HAP-1 (cell line): ENCODE data around the gene VTI1A.

Experiments
- DNase-seq, 2 experiments: peaks; one replicate each; pipeline ENCODE4 v3.0.0-alpha.2; 2016 to 2020; ENCODE audit warnings: low spot score in 2 of 2
- H3K27me3 ChIP-seq: fragments of 250-450 bp; sonication (Bioruptor Pico); 2 replicates; pipeline ENCODE4 v1.5.1; 2020; ENCODE audit warnings: low read depth, mild to moderate bottlenecking, moderate library complexity
- H3K36me3 ChIP-seq: fragments of 250-450 bp; sonication (Bioruptor Pico); replicated peaks from 2 replicates; pipeline ENCODE4 v1.5.1; 2020; ENCODE audit warnings: mild to moderate bottlenecking
- H3K4me1 ChIP-seq: fragments of 250-450 bp; sonication (Bioruptor Pico); 2 replicates; pipeline ENCODE4 v1.5.1; 2020; ENCODE audit warnings: mild to moderate bottlenecking
- H3K4me3 ChIP-seq: fragments of 250-450 bp; sonication (Bioruptor Pico); 2 replicates; pipeline ENCODE4 v1.5.1; 2020; ENCODE audit warnings: mild to moderate bottlenecking, moderate library complexity
- H3K9me3 ChIP-seq: fragments of 250-450 bp; sonication (Bioruptor Pico); 2 replicates; pipeline ENCODE4 v1.5.1; 2020; ENCODE audit warnings: mild to moderate bottlenecking, moderate library complexity
- in situ Hi-C: fragments of 300-500 bp; cut with MboI; formaldehyde crosslinking; loops from 3 replicates; pipeline ENCODE4 v1.14.3; 2020; ENCODE audit warnings: low sequenced_read_pairs, inconsistent platforms, mixed read lengths

Gene VTI1A

DNA sequence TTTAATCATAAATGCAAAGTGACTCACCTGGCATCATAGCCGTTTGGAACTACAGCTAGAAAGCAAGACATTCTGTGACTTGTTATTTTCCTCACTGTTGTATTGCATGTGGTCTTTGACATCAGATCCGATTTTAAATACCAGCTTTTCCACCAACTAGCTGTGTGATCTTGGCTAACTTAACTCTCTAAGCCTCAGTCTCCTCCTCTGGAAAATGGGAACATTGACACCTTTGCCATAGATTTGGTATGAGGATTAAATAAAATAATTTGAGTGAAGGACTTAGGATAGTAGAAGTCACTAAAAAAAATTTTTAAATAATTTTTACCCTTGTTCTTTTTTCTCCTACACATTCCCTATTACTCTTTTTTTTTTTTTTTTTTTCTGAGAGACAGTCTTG, 348.1 kb downstream of the VTI1A start:
- no peaks in the 10 kb centered on the region for H3K9me3 ChIP-seq
- in situ Hi-C loops = no loop called here
- no peak overlapping the region for H3K4me3 ChIP-seq
- H3K27me3 ChIP-seq = no peaks in the 10 kb centered on the region
- H3K36me3 ChIP-seq = no peaks in the 10 kb centered on the region
- H3K4me1 ChIP-seq = peaks cover 30% of the 10 kb centered on the region
- DNase-seq = no peak

DNA sequence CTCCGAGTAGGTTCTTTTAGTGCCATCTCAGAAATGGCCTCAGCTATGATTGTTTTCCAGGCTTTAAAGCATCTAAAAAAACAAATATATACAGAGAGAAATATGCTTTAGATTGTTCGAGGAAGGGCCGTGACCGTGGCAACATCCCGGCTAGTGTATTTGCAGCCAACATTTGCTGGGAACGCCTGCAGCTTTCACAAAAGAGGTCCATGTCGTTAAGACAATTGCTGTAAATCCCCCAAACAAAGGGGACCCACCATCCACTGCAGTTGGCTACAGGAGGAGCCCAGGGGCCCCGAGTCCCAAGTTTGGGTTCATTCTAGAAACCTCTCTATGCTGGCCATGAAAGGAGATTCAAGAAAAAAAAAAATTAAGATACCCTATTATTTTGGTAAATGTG, 350.2 kb downstream of the VTI1A start:
- DNase-seq = peak in 1 of 2 experiments; percentile 38
- Histone ChIP-seq H3K4me3 (no peak overlapping the region), H3K9me3 (no peaks in the 10 kb centered on the region), H3K27me3 (no peaks in the 10 kb centered on the region), H3K36me3 (no peaks in the 10 kb centered on the region), H3K4me1 (peaks cover 29% of the 10 kb centered on the region)
- in situ Hi-C loops = no loop called here

DNA sequence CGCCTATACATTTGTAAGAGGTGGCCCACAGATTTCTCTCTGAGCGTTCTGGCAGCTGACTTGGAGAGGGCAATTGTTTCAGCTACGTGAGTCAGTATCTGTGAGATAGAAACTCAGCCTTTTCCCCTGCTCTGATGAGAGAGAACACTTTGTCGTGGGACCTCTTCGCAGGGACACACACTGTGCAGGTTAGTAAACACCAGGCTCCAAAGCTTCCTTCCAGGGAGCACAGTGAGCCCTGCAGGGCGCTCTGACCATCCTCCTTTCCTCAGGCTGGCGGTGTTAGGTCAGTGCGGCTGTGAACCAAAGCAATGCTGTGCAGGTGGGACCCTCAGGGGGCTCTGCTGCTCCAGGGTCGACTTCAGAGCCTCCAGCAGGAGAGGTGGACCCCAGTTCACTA, 350.8 kb downstream of the VTI1A start:
- in situ Hi-C loops = no loop called here
- Histone ChIP-seq H3K4me3 (no peak overlapping the region), H3K36me3 (no peaks in the 10 kb centered on the region), H3K4me1 (peaks cover 22% of the 10 kb centered on the region), H3K9me3 (no peaks in the 10 kb centered on the region), H3K27me3 (no peaks in the 10 kb centered on the region)
- DNase-seq = no peak

DNA sequence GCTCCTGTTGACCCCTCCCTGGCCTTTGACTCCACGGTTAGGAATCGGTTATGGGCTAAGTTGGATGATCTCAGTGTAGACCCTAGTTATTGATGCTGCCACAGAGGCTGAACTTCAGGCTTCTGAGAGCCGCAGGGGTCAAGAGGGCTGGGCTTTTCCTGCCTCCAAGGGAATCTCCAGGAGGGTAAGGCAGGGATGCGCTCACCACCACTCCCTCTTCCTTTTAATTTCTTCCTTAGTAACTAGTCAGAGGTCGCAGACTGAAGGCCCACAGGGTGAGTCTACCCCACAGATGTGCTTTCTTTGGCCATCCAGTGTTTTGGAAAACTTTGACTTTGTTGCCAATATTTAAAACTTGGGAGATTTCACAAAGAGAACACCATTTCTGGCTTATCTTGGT, 352.0 kb downstream of the VTI1A start:
- H3K4me1 ChIP-seq = peaks cover 11% of the 10 kb centered on the region
- H3K36me3 ChIP-seq = no peaks in the 10 kb centered on the region
- in situ Hi-C loops = no loop called here

DNA sequence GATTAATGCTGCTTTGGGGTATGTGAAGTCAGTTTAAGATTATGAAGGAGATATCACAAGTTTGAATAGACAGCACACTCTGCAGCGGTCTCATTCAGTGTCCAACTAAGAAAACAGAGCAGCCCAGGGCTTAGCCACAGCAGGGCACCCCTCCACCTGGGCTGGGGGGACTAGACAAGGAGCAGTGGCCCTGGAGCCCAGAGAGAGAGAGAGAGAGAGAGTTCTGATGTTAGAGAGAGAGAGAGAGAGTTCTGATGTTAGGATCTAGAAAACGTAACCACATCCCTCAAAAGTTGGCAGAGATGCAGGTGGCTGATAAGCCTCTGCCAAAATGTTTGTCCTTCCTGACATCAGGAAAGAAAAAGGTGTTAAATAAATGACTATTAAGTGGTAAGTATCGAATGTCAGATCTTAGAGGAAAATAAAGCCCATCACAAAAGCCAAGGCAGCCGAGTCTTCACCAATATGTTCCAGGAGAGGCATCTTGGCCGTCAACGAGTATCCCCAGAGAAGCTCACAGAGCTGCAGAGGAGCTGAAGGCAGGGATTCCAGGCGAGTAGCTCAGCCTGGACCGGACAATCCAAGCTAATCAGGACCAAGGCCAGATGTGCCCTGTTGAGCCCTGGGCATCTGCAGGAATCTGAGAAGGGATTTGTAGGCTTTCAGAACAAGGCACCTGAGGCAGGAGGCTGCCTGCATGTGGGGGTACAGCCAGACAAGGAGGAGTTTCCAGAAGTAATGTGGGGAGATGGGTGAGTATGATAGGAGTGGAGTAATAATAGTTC, 352.9 kb downstream of the VTI1A start:
- DNase-seq = no peak
- no peaks in the 10 kb centered on the region for H3K36me3 ChIP-seq
- no peak overlapping the region for H3K4me3 ChIP-seq
- peaks cover 13% of the 10 kb centered on the region for H3K4me1 ChIP-seq
- in situ Hi-C loops = no loop called here
- no peaks in the 10 kb centered on the region for H3K9me3 ChIP-seq
- H3K27me3 ChIP-seq = no peaks in the 10 kb centered on the region

More for the DNA sequence above, 352.0 kb downstream of the VTI1A start:
- Histone ChIP-seq H3K9me3 (no peaks in the 10 kb centered on the region), H3K4me3 (no peak overlapping the region), H3K27me3 (no peaks in the 10 kb centered on the region)
- no peak for DNase-seq

DNA sequence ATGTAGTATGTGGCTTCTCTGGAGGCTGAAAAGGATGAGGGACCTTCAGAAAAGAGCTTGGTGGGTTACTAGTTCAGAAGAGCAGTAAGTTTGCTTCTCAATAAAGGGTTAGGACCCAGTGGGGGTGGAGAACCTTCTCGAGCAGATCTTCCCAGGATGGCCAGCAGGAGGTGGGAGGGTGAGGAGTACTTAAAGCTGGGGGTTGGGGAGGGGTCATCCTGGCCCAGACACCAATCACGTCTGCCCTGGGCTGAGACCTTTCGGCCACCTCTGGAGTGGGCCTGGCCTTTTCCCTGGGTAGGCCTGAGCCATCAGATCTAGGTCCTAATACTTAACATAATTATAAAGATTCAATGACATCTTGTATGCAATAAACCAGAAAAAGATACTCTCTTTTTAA, 354.0 kb downstream of the VTI1A start:
- DNase-seq = no peak
- no peaks in the 10 kb centered on the region for H3K27me3 ChIP-seq
- peaks cover 13% of the 10 kb centered on the region for H3K4me1 ChIP-seq
- no peak overlapping the region for H3K4me3 ChIP-seq
- no peaks in the 10 kb centered on the region for H3K9me3 ChIP-seq
- no peaks in the 10 kb centered on the region for H3K36me3 ChIP-seq
- in situ Hi-C loops = no loop called here

DNA sequence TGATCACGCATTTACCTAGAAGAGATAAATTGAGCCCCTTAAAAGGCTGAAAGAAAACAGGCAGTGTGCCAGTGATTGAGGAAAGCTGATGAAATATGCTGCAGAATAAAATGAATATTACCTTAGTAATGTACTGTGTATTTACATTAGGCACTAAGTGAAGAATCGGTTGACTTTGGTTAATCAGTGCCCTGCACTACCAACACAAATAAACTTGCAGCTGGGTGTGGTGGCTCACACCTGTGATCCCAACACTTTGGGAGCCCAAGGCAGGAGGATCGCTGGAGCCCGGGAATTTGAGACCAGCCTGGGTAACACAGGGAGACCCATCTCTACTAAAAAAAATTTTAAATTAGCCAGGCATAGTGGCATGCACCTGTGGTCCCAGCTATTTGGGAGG, 354.7 kb downstream of the VTI1A start:
- no peaks in the 10 kb centered on the region for H3K9me3 ChIP-seq
- no peaks in the 10 kb centered on the region for H3K27me3 ChIP-seq
- H3K4me3 ChIP-seq = no peak overlapping the region
- in situ Hi-C loops = no loop called here
- H3K36me3 ChIP-seq = no peaks in the 10 kb centered on the region
- no peak for DNase-seq
- H3K4me1 ChIP-seq = peaks cover 11% of the 10 kb centered on the region

DNA sequence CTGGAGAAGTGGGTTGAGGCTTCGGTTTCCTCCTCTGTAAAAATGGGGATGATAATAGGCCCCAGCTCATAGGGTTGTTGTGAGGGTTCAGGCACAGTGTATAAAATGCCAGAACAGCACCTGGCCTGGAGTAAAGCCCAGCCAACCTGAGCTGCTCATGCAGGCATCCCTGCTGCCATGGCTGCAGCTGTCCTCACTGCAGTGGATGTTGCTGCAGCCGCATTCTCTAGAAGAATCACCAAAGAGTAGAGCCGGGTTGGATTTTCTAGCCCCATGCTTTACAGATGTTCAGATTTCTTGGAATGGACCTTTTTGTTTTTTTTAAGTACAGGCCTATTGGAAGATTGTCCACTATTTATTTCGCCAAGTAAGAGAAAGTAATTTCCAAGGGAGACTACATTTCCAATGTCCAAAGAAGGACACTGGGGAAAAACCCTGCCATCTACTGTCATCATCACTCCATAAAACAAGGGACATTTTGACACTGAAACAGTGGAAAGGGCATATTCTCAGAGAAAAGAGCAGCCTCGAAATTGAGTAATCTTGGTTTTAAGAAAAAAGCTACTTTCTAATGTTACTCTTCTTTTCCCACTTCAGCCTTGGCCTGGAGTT, 355.5 kb downstream of the VTI1A start:
- no peak for DNase-seq
- H3K4me1 ChIP-seq = peaks cover 4% of the 10 kb centered on the region
- H3K27me3 ChIP-seq = no peaks in the 10 kb centered on the region
- no peak overlapping the region for H3K4me3 ChIP-seq
- in situ Hi-C loops = no loop called here
- no peaks in the 10 kb centered on the region for H3K9me3 ChIP-seq
- no peaks in the 10 kb centered on the region for H3K36me3 ChIP-seq

DNA sequence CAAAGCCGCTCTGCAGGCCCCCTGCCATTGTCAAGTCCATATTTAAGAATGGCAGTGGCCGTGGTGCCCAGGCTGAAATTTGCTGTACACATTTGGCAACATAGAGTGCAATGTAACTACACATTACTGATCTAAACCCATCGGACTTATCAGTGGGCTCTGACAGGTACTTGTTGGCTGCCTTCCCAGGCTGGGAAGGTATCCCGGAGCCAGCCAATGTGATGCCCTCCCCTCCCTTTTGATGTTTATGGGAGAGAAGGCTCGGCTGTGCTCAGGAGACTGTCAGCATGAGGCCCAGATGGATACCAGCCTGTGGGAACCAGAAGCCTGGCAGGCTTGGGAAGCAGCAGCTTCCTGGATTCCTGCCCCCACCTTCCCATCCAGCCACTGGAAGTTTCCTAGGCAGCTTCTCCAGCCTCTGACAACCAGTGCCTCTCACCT, 357.0 kb downstream of the VTI1A start:
- in situ Hi-C loops = no loop called here
- no peak for DNase-seq

DNA sequence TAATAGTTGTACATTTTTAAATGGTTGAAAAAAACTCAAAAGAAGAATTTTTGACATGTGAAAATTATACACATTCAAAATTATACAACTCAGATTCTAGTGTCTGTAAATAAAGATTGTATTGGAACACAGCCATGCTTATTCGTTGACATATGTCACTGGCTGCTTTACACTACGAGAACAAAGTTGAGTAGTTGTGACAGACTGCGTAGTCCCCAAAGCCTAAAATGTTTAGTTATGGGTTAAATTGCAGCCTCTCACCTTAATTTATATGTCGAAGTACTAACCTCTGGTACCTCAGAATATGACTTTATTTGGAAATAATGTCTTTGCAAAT, 358.2 kb downstream of the VTI1A start:
- Histone ChIP-seq H3K4me3 (no peak overlapping the region), H3K27me3 (no peaks in the 10 kb centered on the region), H3K36me3 (no peaks in the 10 kb centered on the region), H3K4me1 (peaks cover 2% of the 10 kb centered on the region; the same call in 1 of the 2 replicates), H3K9me3 (no peaks in the 10 kb centered on the region)
- no peak for DNase-seq
- in situ Hi-C loops = no loop called here

More for the DNA sequence above, 357.0 kb downstream of the VTI1A start:
- Histone ChIP-seq H3K4me3 (no peak overlapping the region), H3K27me3 (no peaks in the 10 kb centered on the region), H3K36me3 (no peaks in the 10 kb centered on the region), H3K4me1 (peaks cover 2% of the 10 kb centered on the region; the same call in 1 of the 2 replicates), H3K9me3 (no peaks in the 10 kb centered on the region)

DNA sequence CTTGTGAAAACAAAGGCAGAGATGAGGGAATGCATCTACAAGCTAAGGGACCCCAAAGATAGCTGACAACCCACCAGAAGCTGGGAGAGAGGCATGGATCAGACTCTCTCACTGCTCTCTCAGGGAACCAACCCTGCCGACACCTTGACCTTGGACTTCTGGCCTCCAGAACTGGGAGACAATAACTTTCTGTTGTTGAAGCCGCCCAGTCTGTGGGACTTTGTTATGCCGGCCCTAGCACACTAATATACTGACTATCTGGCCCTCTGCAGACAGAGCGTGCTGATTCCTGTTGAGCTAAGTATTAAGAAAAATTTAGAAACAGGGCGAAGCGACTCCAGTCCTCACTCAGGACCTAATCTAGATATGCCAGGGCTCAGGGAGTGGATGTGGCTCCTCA, 358.7 kb downstream of the VTI1A start:
- DNase-seq = no peak

DNA sequence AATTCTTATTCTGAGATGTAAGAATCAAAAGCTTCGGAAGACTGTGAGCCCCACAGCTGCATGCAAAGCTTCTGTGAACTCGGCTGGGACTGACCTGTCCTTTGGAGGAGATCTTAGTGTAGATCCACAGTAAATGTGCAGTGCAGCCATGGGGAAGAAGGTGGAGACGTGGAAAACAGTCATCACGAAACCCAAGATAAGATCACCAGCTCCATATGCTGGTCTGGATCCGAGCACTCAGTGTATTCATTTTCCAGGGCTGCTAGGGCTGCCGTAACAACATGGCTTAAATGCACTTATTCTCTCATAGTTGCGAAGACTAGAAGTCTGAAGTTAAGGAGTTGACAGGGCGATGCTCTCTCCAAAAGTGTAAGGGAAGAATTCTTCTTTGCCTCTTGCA, 360.0 kb downstream of the VTI1A start:
- DNase-seq = peak in 1 of 2 experiments; percentile 4
- H3K9me3 ChIP-seq = no peaks in the 10 kb centered on the region
- in situ Hi-C loops = no loop called here
- no peaks in the 10 kb centered on the region for H3K27me3 ChIP-seq
- no peak overlapping the region for H3K4me3 ChIP-seq
- H3K4me1 ChIP-seq = peaks cover 5% of the 10 kb centered on the region; the same call in 1 of the 2 replicates
- no peaks in the 10 kb centered on the region for H3K36me3 ChIP-seq

More for the DNA sequence above, 358.7 kb downstream of the VTI1A start:
- Histone ChIP-seq H3K36me3 (no peaks in the 10 kb centered on the region), H3K4me3 (no peak overlapping the region), H3K27me3 (no peaks in the 10 kb centered on the region), H3K4me1 (peaks cover 2% of the 10 kb centered on the region; the same call in 1 of the 2 replicates), H3K9me3 (no peaks in the 10 kb centered on the region)
- in situ Hi-C loops = no loop called here

DNA sequence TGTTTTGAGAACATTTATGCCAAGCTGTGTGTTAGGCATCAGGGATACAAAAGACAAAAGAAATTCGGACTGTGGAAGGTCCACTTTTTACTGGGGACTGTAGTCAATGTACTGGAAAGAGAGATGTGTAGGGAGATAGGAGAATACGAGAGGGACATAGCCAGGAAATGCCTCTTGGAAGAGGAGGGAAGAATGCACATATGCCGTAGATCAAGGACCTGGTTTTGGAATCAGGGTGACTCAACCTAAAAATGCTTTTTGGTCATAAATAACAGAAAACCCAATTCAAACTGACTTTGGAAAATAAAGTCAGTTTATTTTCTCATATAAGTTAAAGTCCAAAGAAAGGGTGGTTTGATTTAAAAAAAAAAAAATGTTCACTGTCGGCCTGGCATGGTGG, 362.7 kb downstream of the VTI1A start:
- in situ Hi-C loops = no loop called here
- H3K4me1 ChIP-seq = peaks cover 19% of the 10 kb centered on the region
- H3K36me3 ChIP-seq = no peaks in the 10 kb centered on the region
- DNase-seq = no peak
- no peaks in the 10 kb centered on the region for H3K27me3 ChIP-seq
- no peaks in the 10 kb centered on the region for H3K9me3 ChIP-seq
- no peak overlapping the region for H3K4me3 ChIP-seq

DNA sequence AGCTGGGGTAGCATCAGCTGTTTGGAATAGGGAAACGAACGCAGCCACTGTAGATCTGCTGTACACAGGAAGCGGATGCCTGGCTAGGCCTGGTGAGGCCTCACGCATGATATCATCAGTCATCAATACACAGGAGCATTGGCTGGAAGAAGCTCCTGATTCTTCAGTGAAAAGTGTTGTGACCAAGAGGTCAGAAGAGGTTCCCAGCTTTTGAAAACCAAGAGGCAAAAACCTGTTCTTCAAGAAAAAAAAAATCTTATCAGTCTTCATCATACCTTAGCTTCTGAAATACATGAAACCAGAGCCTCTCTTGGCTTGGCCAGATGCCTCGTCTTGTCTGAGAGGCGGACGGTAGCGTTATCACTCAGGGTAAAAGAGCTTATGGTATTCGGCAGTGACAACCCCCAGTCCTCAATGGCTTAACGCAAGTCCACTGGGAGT, 363.7 kb downstream of the VTI1A start:
- in situ Hi-C loops = no loop called here
- DNase-seq = no peak
- Histone ChIP-seq H3K36me3 (no peaks in the 10 kb centered on the region), H3K4me1 (peaks cover 19% of the 10 kb centered on the region), H3K4me3 (no peak overlapping the region), H3K9me3 (no peaks in the 10 kb centered on the region), H3K27me3 (no peaks in the 10 kb centered on the region)
